ENCODE results near the gene BRI3. TPM values are rescaled to one million over a fixed set of nuclear protein-coding genes. Genes with fewer than 3 reads are reported as not detected.

The BRI3 gene
- total RNA-seq, 1 experiment from 2014 or later = 102 TPM

DNA sequence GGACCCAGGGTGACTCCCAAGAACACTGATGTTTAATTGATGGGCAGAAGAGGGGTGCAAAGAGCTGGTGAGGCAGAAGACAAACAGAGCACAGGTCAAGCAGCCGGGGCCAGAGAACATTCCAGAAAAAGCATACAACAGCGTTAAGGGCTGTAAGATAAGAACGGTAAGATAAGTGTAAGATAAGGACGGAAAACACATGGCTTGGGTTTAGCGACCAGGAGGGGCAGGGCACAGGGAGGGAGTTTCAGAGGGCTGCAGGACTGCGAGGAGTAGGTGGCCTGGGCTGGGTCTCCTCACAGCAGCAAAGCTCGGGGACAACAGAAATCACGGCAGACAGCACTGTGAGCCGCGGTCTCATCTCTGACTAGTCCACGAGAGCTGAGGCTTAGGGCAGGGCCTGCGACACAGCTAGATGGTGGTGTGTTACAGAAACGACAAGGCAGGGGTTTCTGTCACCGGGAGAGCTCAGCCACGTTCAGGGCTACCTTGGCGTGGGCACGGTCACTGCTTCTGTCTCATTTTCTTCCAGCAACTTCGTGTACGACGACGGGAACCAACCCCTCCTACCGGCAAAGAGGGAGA, 24.6 kb downstream of the BRI3 start (continued):
- TF ChIP-seq, protein P1, sequence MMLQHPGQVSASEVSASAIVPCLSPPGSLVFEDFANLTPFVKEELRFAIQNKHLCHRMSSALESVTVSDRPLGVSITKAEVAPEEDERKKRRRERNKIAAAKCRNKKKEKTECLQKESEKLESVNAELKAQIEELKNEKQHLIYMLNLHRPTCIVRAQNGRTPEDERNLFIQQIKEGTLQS (IDR thresholded peaks at IDR 0.05) = no peak

DNA sequence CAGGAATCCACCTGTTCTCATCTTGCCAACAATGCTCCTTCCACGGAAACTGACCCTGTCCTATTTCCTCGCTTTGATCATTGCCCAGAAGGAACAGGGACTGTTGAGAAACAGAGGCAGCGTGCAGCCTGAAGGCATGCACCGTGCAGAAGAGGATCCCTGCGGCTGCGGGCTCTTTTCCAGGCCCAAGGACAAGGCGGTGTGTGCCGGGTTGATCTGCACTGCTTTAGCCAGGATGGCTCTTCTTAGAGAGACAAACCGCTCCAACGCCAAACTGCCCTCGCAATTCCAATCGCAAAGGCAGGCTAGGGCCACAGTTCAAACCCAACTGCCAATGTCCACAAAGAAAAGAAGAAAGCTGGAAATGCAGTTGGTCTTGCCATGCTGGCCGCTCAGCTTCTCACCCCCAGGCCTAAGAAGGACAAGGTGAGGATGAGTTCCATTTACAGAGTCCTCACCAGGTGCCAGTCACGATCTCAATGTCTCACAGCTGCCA, 26.5 kb downstream of the BRI3 start:
- DNase-seq (ENCODE audit: low read depth, low spot score) (no peak), ATAC-seq (no peak)
- H3K9me2 ChIP-seq (ENCODE audit: insufficient read depth) = no peaks in the 10 kb centered on the region
- no peak overlapping the region for H3K27ac ChIP-seq (ENCODE audit: low read depth, low read length)
- H3K9ac ChIP-seq (ENCODE audit: low read length) = no peak overlapping the region
- no peak overlapping the region for H3K4me2 ChIP-seq (ENCODE audit: low read length)
- no peaks in the 10 kb centered on the region for H3K9me3 ChIP-seq (ENCODE audit: control insufficient read depth in 1 of 2, insufficient read depth in 1 of 2, low read depth in 1 of 2, low read length in 2 of 2)
- no TSS peak for BruUV-seq (replicated peaks)
- intact Hi-C loops (cut with micrococcal nuclease) = no loop called here
- H2AFZ ChIP-seq (ENCODE audit: low read depth, low read length, poor library complexity, severe bottlenecking) = no peak overlapping the region
- H3K79me2 ChIP-seq (ENCODE audit: insufficient read depth, low read length) = no peaks in the 10 kb centered on the region
- H3K27me3 ChIP-seq (ENCODE audit: insufficient read depth, low read length) = no peaks in the 10 kb centered on the region
- ChIA-PET RAD21 (ENCODE audit: low non-redundant PET in 1 of 2, low total read pairs in 2 of 2, uncharacterized antibody in 2 of 2, unreplicated experiment in 2 of 2) (no interaction called here), POLR2A (no interaction called here), CTCF (interaction anchor here (1.4 kb wide), 1 partner anchor 93 kb away, joined by 4 read pairs; the partner anchor contains the start of gene BAIAP2L1)
- peaks cover 34 to 52% of the 10 kb centered on the region in 2 experiments for H3K36me3 ChIP-seq (ENCODE audit: control insufficient read depth in 1 of 2, insufficient read depth in 2 of 2, low read length in 2 of 2)
- no peaks in the 10 kb centered on the region for H3K4me1 ChIP-seq (ENCODE audit: control insufficient read depth in 1 of 2, insufficient read depth in 2 of 2, low read length in 2 of 2)
- H3K4me3 ChIP-seq (replicated peaks in 1 of 2; ENCODE audit: low read depth in 1 of 2, low read length in 2 of 2) = no peak overlapping the region
- TF ChIP-seq YY1 (IDR thresholded peaks at IDR 0.05; ENCODE audit: extremely low read depth, insufficient replicate concordance, low read depth, low read length) (no peak), POLR2A (IDR thresholded peaks at IDR 0.05; ENCODE audit: borderline replicate concordance, extremely low read depth, insufficient read depth, insufficient read length) (no peak), ZNF274 (IDR thresholded peaks at IDR 0.05; ENCODE audit: low read depth, low read length) (no peak), FOSL1 (IDR thresholded peaks at IDR 0.05; ENCODE audit: low read depth) (no peak)
- no peaks in the 10 kb centered on the region for H4K20me1 ChIP-seq (ENCODE audit: insufficient read depth)

DNA sequence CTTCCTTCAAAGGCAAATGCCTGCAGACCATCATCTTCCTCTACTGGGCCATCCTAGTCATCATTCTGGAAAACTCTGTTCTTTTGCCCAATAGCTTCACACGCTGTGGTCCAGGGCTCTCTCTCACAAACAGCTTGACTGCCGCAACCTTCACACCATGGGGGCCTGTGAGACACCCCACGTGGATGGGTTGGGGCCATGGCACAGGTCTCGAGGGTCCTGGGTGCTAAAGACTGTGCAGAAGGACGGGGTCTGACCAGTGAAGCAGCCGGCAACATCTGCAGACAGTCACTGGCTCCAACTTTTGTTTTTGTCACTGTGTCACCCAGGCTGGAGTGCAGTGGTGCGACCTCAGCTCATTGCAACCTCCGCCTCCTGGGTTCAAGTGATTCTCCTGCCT, 28.1 kb downstream of the BRI3 start:
- CTCF ChIA-PET = interaction anchor here (1.4 kb wide), 1 partner anchor 92 kb away, joined by 4 read pairs; the partner anchor contains the start of gene BAIAP2L1
- ATAC-seq = no peak
- intact Hi-C loops (cut with micrococcal nuclease) = no loop called here
- TF ChIP-seq SIN3A (IDR thresholded peaks at IDR 0.05; ENCODE audit: low read depth) (no peak), EGR1 (IDR thresholded peaks at IDR 0.05; ENCODE audit: low read depth) (no peak), ELF1 (IDR thresholded peaks at IDR 0.05; ENCODE audit: borderline replicate concordance, low read depth) (no peak), ZFX (IDR thresholded peaks at IDR 0.05) (no peak), SP1 (IDR thresholded peaks at IDR 0.05; ENCODE audit: low read depth) (no peak), EZH2phosphoT487 (IDR thresholded peaks at IDR 0.05; ENCODE audit: borderline replicate concordance) (no peak), FOSL1 (IDR thresholded peaks at IDR 0.05; ENCODE audit: low read depth) (no peak), CEBPB (IDR thresholded peaks at IDR 0.05; ENCODE audit: low read depth) (no peak), ZNF274 (IDR thresholded peaks at IDR 0.05; ENCODE audit: low read depth, low read length) (no peak), SRF (IDR thresholded peaks at IDR 0.05; ENCODE audit: low read depth) (no peak)
- TF ChIP-seq, protein P2, sequence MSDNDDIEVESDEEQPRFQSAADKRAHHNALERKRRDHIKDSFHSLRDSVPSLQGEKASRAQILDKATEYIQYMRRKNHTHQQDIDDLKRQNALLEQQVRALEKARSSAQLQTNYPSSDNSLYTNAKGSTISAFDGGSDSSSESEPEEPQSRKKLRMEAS (IDR thresholded peaks at IDR 0.05) = no peak
- TF ChIP-seq, protein P1 (IDR thresholded peaks at IDR 0.05) = no peak
- TF ChIP-seq, protein P3, sequence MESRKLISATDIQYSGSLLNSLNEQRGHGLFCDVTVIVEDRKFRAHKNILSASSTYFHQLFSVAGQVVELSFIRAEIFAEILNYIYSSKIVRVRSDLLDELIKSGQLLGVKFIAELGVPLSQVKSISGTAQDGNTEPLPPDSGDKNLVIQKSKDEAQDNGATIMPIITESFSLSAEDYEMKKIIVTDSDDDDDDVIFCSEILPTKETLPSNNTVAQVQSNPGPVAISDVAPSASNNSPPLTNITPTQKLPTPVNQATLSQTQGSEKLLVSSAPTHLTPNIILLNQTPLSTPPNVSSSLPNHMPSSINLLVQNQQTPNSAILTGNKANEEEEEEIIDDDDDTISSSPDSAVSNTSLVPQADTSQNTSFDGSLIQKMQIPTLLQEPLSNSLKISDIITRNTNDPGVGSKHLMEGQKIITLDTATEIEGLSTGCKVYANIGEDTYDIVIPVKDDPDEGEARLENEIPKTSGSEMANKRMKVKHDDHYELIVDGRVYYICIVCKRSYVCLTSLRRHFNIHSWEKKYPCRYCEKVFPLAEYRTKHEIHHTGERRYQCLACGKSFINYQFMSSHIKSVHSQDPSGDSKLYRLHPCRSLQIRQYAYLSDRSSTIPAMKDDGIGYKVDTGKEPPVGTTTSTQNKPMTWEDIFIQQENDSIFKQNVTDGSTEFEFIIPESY (IDR thresholded peaks at IDR 0.05; ENCODE audit: extremely low read depth, insufficient replicate concordance, low read length) = no peak

More for the DNA sequence above, 28.1 kb downstream of the BRI3 start:
- H3K9ac ChIP-seq (ENCODE audit: low read length) = no peak overlapping the region
- H3K9me3 ChIP-seq (ENCODE audit: control insufficient read depth in 1 of 2, insufficient read depth in 1 of 2, low read depth in 1 of 2, low read length in 2 of 2) = no peaks in the 10 kb centered on the region
- H3K79me2 ChIP-seq (ENCODE audit: insufficient read depth, low read length) = no peaks in the 10 kb centered on the region
- ChIA-PET RAD21 (ENCODE audit: low non-redundant PET in 1 of 2, low total read pairs in 2 of 2, uncharacterized antibody in 2 of 2, unreplicated experiment in 2 of 2) (no interaction called here), POLR2A (no interaction called here)
- DNase-seq (ENCODE audit: low read depth, low spot score) = no peak
- H4K20me1 ChIP-seq (ENCODE audit: insufficient read depth) = no peaks in the 10 kb centered on the region
- no TSS peak for BruUV-seq (replicated peaks)
- H3K36me3 ChIP-seq (ENCODE audit: control insufficient read depth in 1 of 2, insufficient read depth in 2 of 2, low read length in 2 of 2) = peaks cover 30 to 45% of the 10 kb centered on the region in 2 experiments
- H3K9me2 ChIP-seq (ENCODE audit: insufficient read depth) = no peaks in the 10 kb centered on the region
- no peaks in the 10 kb centered on the region for H3K4me1 ChIP-seq (ENCODE audit: control insufficient read depth in 1 of 2, insufficient read depth in 2 of 2, low read length in 2 of 2)
- H3K27me3 ChIP-seq (ENCODE audit: insufficient read depth, low read length) = no peaks in the 10 kb centered on the region
- H2AFZ ChIP-seq (ENCODE audit: low read depth, low read length, poor library complexity, severe bottlenecking) = no peak overlapping the region
- no peak overlapping the region for H3K4me3 ChIP-seq (replicated peaks in 1 of 2; ENCODE audit: low read depth in 1 of 2, low read length in 2 of 2)
- no peak overlapping the region for H3K27ac ChIP-seq (ENCODE audit: low read depth, low read length)
- no peak overlapping the region for H3K4me2 ChIP-seq (ENCODE audit: low read length)

All from HCT116 (cell line).